HepG2 (cell line): ENCODE data around the gene ADGRB3. TPM values are rescaled to one million over a fixed set of nuclear protein-coding genes. Genes with fewer than 3 reads are reported as not detected.

Experiments used
- ATAC-seq: fragments of 200-7000 bp; cut with Tn5 transposase; 3 replicates; pipeline ENCODE4 v1.9.1; 2020; ENCODE audit warnings: mild to moderate bottlenecking, moderate library complexity
- BruUV-seq: library from RNA; stranded (reverse); fragments of 400-500 nt; replicated peaks from 2 replicates; lab custom pipeline; 2021; lab: Mats Ljungman, UMichigan
- CTCF ChIA-PET: fragments of 300-600 bp; formaldehyde crosslinking; extraction: SDS; loops from one replicate; lab custom pipeline; 2021; ENCODE audit warnings: low total read pairs, inconsistent platforms, low intra/inter-chr PET ratio; lab: Yijun Ruan, JAX
- POLR2A ChIA-PET: fragments of 350-600 bp; sonication (Branson Sonifier 250); formaldehyde crosslinking; loops from one replicate; lab custom pipeline; 2020; ENCODE audit warnings: antibody characterized with exemption, inconsistent platforms; lab: Yijun Ruan, JAX
- DNase-seq: peaks from one replicate; pipeline ENCODE4 v3.0.0-alpha.2; 2015; ENCODE audit warnings: low spot score
- FAIRE-seq: peaks from 3 replicates; lab custom pipeline; 2011; peaks lifted over from hg19 to GRCh38; lab: Jason Lieb, UNC
- H2AFZ ChIP-seq: one replicate; pipeline ENCODE4 v1.6.1; 2011; ENCODE audit warnings: low read length, inconsistent platforms
- H3K27ac ChIP-seq: fragments of 300-600 bp; 3 replicates; pipeline ENCODE4 v1.8.0; 2011; ENCODE audit warnings: mixed run types, mild to moderate bottlenecking, mixed read lengths, low read length, inconsistent platforms; ENCODE audit not compliant: insufficient read depth; ENCODE audit errors: extremely low read length
- H3K27me3 ChIP-seq, 2 experiments: fragments of 200-600 bp in 1 of 2; 2 replicates in 1 of 2; 3 replicates in 1 of 2; pipeline versions ENCODE4 v1.6.0 to v1.8.0; 2011; ENCODE audit warnings: low read length in 2 of 2, mild to moderate bottlenecking in 2 of 2, moderate library complexity in 2 of 2, inconsistent platforms in 1 of 2; ENCODE audit not compliant: insufficient read depth in 2 of 2, control insufficient read depth in 1 of 2
- H3K36me3 ChIP-seq, 2 experiments: fragments of 200-600 bp in 1 of 2; replicated peaks in 1 of 2; 2 replicates in 1 of 2; 3 replicates in 1 of 2; pipeline versions ENCODE4 v1.5.1 to v1.8.0; 2011; ENCODE audit warnings: low read length in 2 of 2, inconsistent platforms in 1 of 2; ENCODE audit not compliant: insufficient read depth in 2 of 2, control insufficient read depth in 1 of 2
- H3K4me1 ChIP-seq: 2 replicates; pipeline ENCODE4 v1.5.1; 2012; ENCODE audit warnings: low read length, inconsistent platforms; ENCODE audit not compliant: insufficient read depth
- H3K4me2 ChIP-seq: 2 replicates; pipeline ENCODE4 v1.6.0; 2011; ENCODE audit warnings: low read depth, low read length, inconsistent platforms
- H3K4me3 ChIP-seq, 3 experiments: fragments of 200-600 bp in 1 of 3; sonication (generic), shearing (Covaris generic) in 1 of 3; replicated peaks in 1 of 3; 2 replicates each; pipeline ENCODE4 v1.5.1; 2011 to 2016; ENCODE audit warnings: low read length in 3 of 3, inconsistent platforms in 2 of 3, low read depth in 2 of 3, mild to moderate bottlenecking in 2 of 3, control low read depth in 1 of 3, mixed read lengths in 1 of 3; ENCODE audit not compliant: insufficient read depth in 1 of 3
- H3K79me2 ChIP-seq: one replicate; pipeline ENCODE4 v1.6.1; 2011; ENCODE audit warnings: low read length, inconsistent platforms; ENCODE audit not compliant: insufficient read depth
- H3K9ac ChIP-seq: 2 replicates; pipeline ENCODE4 v1.6.0; 2011; ENCODE audit warnings: mild to moderate bottlenecking, low read depth, low read length, inconsistent platforms; ENCODE audit not compliant: insufficient read depth
- H3K9me3 ChIP-seq: 2 replicates; pipeline ENCODE4 v1.5.1; 2012; ENCODE audit warnings: mild to moderate bottlenecking, low read length
- H4K20me1 ChIP-seq: 2 replicates; pipeline ENCODE4 v1.6.0; 2011; ENCODE audit warnings: inconsistent platforms, mild to moderate bottlenecking, low read length, moderate library complexity; ENCODE audit not compliant: insufficient read depth
- BCL6 ChIP-seq: IDR thresholded peaks from 2 replicates; pipeline ENCODE4 v1.6.1; 2016; ENCODE audit warnings: missing genetic modification reagents, missing compliant biosample characterization
- ELF4 ChIP-seq: sonication (generic); formaldehyde crosslinking; IDR thresholded peaks from 2 replicates; pipeline ENCODE4 v1.5.0; 2020; ENCODE audit warnings: missing genetic modification reagents, mild to moderate bottlenecking, moderate library complexity, borderline replicate concordance
- HNF4A ChIP-seq: sonication (generic); formaldehyde crosslinking; IDR thresholded peaks from 2 replicates; pipeline ENCODE4 v1.4.0; 2020; ENCODE audit warnings: missing genetic modification reagents
- JDP2 ChIP-seq: sonication (generic); formaldehyde crosslinking; IDR thresholded peaks from 2 replicates; pipeline ENCODE4 v1.8.1; 2022; ENCODE audit warnings: missing genetic modification reagents, borderline replicate concordance
- KDM5A ChIP-seq: fragments of 200-600 bp; sonication (generic); IDR thresholded peaks from 2 replicates; pipeline ENCODE4 v1.7.0; 2018; ENCODE audit warnings: antibody characterized with exemption, mild to moderate bottlenecking, low read length, borderline replicate concordance
- MIER2 ChIP-seq: IDR thresholded peaks from 2 replicates; pipeline ENCODE4 v1.6.1; 2016; ENCODE audit warnings: missing biosample characterization, missing genetic modification reagents
- NFATC3 ChIP-seq: sonication (generic); formaldehyde crosslinking; IDR thresholded peaks from 2 replicates; pipeline ENCODE4 v1.5.1; 2020; ENCODE audit warnings: mild to moderate bottlenecking, missing genetic modification reagents
- PAF1 ChIP-seq: IDR thresholded peaks from 2 replicates; pipeline ENCODE4 v1.6.1; 2016; ENCODE audit warnings: missing genetic modification reagents, missing compliant biosample characterization
- RARA ChIP-seq: IDR thresholded peaks from 2 replicates; pipeline ENCODE4 v1.6.1; 2016; ENCODE audit warnings: missing genetic modification reagents, missing compliant biosample characterization
- SOX6 ChIP-seq, 2 experiments: fragments of 450-650 bp in 1 of 2; sonication (generic) in 1 of 2; formaldehyde crosslinking in 1 of 2; IDR thresholded peaks; 2 replicates each; pipeline versions ENCODE4 v1.4.0 to v1.6.1; 2017 to 2020; ENCODE audit warnings: antibody characterized with exemption in 1 of 2, mild to moderate bottlenecking in 1 of 2, missing genetic modification reagents in 1 of 2
- ZFP1 ChIP-seq: IDR thresholded peaks from 2 replicates; pipeline ENCODE4 v1.6.1; 2016
- ZFP82 ChIP-seq: sonication (generic); formaldehyde crosslinking; IDR thresholded peaks from 2 replicates; pipeline ENCODE4 v1.5.1; 2020; ENCODE audit warnings: mild to moderate bottlenecking, missing genetic modification reagents, borderline replicate concordance
- ZNF614 ChIP-seq: IDR thresholded peaks from 2 replicates; pipeline ENCODE4 v1.6.1; 2018; ENCODE audit warnings: missing biosample characterization, missing genetic modification reagents, inconsistent platforms, borderline replicate concordance
- ZNF672 ChIP-seq: sonication (generic); formaldehyde crosslinking; IDR thresholded peaks from 2 replicates; pipeline ENCODE4 v1.8.1; 2022; ENCODE audit warnings: missing genetic modification reagents
- ZNF781 ChIP-seq: sonication (generic); formaldehyde crosslinking; IDR thresholded peaks from 2 replicates; pipeline ENCODE4 v1.5.1; 2020; ENCODE audit warnings: borderline replicate concordance, mild to moderate bottlenecking, missing genetic modification reagents; ENCODE audit errors: not compliant biosample characterization
- WGBS: methylation state at CpG from one replicate; pipeline ENCODE4 v1.1.6; 2017; ENCODE audit warnings: low lambda C conversion rate; 5-methylcytosine and 5-hydroxymethylcytosine counted together
- in situ Hi-C: cut with HindIII; loops from 2 replicates; pipeline ENCODE4 v1.10.0; 2017; ENCODE audit warnings: low pct_unique_long_range_greater_than_20kb; ENCODE audit not compliant: extremely low pct_ligation_motif_present
- intact Hi-C: fragments of 100-400 bp; cut with micrococcal nuclease; formaldehyde crosslinking; loops from one replicate; pipeline ENCODE4 v1.10.0; 2022; ENCODE audit not compliant: unreplicated experiment
- polyA plus RNA-seq, 8 experiments: library from polyadenylated mRNA; depleted of rRNA in 3 of 8; stranded (reverse) in 7 of 8; unstranded in 1 of 8; fragments of >200 nt; fragmentation: Illumina TruSeq in 4 of 8; extraction: Trizol in 4 of 8; gene quantifications; 2 replicates each; pipeline versions ENCODE4 v1.2.1 to v1.2.3, GENCODE V29; 2011 to 2016; ENCODE audit warnings: low read depth in 4 of 8, missing spikeins in 1 of 8, mixed read lengths in 1 of 8; ENCODE audit not compliant: insufficient read depth in 1 of 8
- total RNA-seq, 5 experiments: library from RNA; depleted of rRNA; stranded (reverse); fragments of >200 nt; fragmentation: Illumina TruSeq; extraction: Trizol; gene quantifications; 2 replicates each; pipeline ENCODE4 v1.2.3, GENCODE V29; 2016; ENCODE audit warnings: low read depth in 1 of 5
- TF ChIP-seq, protein P1 (sequence below): sonication (generic); formaldehyde crosslinking; IDR thresholded peaks from 2 replicates; pipeline ENCODE4 v1.4.0; 2020; ENCODE audit warnings: missing genetic modification reagents, borderline replicate concordance
- TF ChIP-seq, protein P2 (sequence below): sonication (generic); formaldehyde crosslinking; IDR thresholded peaks from 2 replicates; pipeline ENCODE4 v1.8.1; 2023; ENCODE audit warnings: missing genetic modification reagents, inconsistent platforms, borderline replicate concordance

Gene ADGRB3
- total and polyA plus RNA-seq, 2 of the 13 experiments (the other 11 are each of a cell fraction or from before 2014, with no cell fraction given) = not detected

DNA sequence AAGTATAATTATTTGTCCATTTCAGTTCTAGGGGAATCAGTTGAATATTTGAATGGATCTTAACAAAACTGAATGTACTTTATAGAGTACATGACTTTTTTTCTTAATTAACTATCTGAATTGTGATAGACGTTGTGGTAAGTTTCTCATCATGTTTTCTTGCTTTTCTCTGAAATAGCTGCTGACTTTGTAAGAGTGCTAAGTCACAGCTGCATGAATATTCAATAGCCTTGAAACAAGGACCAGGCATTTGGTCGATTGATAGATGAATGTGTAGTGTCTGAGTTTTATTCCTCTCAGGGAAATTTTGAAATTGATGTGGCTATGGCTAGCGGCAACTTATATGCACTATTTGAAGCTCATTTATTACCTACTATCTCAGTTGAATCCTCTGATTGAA, 56.0 kb downstream of the ADGRB3 start:
- DNase-seq (no peak), FAIRE-seq (no peak), ATAC-seq (no peak)
- Histone ChIP-seq H2AFZ (no peak overlapping the region), H3K36me3 (no peaks in the 10 kb centered on the region), H3K4me1 (no peaks in the 10 kb centered on the region), H3K9ac (no peak overlapping the region), H4K20me1 (no peaks in the 10 kb centered on the region), H3K27me3 (no peaks in the 10 kb centered on the region), H3K79me2 (no peaks in the 10 kb centered on the region), H3K27ac (no peak overlapping the region), H3K9me3 (no peaks in the 10 kb centered on the region), H3K4me3 (no peak overlapping the region), H3K4me2 (no peak overlapping the region)
- POLR2A ChIA-PET = no interaction called here
- 0% methylated on average over 3 of the region's 3 CpGs for WGBS
- no peak for TF ChIP-seq NFATC3 (CRISPR knock-in tag)
- no peak for TF ChIP-seq KDM5A
- no peak for TF ChIP-seq HNF4A (CRISPR knock-in tag)
- TF ChIP-seq ZFP1 = no peak
- no peak for TF ChIP-seq ZFP82 (CRISPR knock-in tag)
- TF ChIP-seq ELF4 (CRISPR knock-in tag) = no peak
- TF ChIP-seq PAF1 (CRISPR knock-in tag) = no peak
- no peak for TF ChIP-seq JDP2 (CRISPR knock-in tag)
- intact Hi-C loops = no loop called here
- BruUV-seq = no TSS peak
- CTCF ChIA-PET = no interaction called here
- in situ Hi-C loops = no loop called here

DNA sequence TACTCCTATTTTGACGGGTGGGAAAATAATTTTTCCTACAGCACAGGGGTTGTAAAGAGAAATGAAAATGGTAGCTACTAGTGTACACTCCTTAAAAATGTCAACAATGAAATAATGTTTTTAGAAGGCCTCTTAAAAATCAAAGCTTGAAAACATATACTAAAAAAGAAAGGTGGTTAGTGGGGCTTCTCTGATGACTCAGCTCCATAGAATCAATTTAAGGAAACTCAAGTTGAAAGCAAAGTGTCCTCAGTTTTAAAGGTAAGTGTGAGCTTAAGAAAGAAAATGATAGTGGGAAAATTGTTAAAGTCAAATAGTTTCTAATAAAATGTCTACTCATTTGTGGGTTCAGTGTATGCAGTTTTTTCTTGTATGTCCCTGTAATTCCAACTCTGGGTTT, 58.2 kb downstream of the ADGRB3 start:
- no peak overlapping the region for H3K27ac ChIP-seq
- no peaks in the 10 kb centered on the region for H3K79me2 ChIP-seq
- ChIA-PET POLR2A (no interaction called here), CTCF (no interaction called here)
- H3K36me3 ChIP-seq = no peaks in the 10 kb centered on the region
- 0% methylated on average over 1 of the region's 1 CpG for WGBS
- FAIRE-seq (no peak), ATAC-seq (no peak), DNase-seq (no peak)
- no peaks in the 10 kb centered on the region for H3K9me3 ChIP-seq
- in situ Hi-C loops (no loop called here), intact Hi-C loops (no loop called here)
- H3K4me2 ChIP-seq = no peak overlapping the region
- H3K4me3 ChIP-seq = no peak overlapping the region
- no TSS peak for BruUV-seq
- H2AFZ ChIP-seq = no peak overlapping the region
- H4K20me1 ChIP-seq = no peaks in the 10 kb centered on the region
- no peaks in the 10 kb centered on the region for H3K27me3 ChIP-seq
- H3K4me1 ChIP-seq = no peaks in the 10 kb centered on the region
- no peak overlapping the region for H3K9ac ChIP-seq
- TF ChIP-seq, protein P1, sequence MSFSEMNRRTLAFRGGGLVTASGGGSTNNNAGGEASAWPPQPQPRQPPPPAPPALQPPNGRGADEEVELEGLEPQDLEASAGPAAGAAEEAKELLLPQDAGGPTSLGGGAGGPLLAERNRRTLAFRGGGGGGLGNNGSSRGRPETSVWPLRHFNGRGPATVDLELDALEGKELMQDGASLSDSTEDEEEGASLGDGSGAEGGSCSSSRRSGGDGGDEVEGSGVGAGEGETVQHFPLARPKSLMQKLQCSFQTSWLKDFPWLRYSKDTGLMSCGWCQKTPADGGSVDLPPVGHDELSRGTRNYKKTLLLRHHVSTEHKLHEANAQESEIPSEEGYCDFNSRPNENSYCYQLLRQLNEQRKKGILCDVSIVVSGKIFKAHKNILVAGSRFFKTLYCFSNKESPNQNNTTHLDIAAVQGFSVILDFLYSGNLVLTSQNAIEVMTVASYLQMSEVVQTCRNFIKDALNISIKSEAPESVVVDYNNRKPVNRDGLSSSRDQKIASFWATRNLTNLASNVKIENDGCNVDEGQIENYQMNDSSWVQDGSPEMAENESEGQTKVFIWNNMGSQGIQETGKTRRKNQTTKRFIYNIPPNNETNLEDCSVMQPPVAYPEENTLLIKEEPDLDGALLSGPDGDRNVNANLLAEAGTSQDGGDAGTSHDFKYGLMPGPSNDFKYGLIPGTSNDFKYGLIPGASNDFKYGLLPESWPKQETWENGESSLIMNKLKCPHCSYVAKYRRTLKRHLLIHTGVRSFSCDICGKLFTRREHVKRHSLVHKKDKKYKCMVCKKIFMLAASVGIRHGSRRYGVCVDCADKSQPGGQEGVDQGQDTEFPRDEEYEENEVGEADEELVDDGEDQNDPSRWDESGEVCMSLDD (CRISPR knock-in tag) = no peak
- TF ChIP-seq ZNF672 (CRISPR knock-in tag) (no peak), RARA (no peak), PAF1 (CRISPR knock-in tag) (no peak), ZNF614 (CRISPR knock-in tag) (no peak), ZNF781 (no peak), SOX6 (IDR thresholded peaks at IDR 0.05) (no peak), SOX6 (CRISPR knock-in tag; IDR thresholded peaks at IDR 0.05) (no peak), MIER2 (no peak), BCL6 (CRISPR knock-in tag) (no peak)
- TF ChIP-seq, protein P2, sequence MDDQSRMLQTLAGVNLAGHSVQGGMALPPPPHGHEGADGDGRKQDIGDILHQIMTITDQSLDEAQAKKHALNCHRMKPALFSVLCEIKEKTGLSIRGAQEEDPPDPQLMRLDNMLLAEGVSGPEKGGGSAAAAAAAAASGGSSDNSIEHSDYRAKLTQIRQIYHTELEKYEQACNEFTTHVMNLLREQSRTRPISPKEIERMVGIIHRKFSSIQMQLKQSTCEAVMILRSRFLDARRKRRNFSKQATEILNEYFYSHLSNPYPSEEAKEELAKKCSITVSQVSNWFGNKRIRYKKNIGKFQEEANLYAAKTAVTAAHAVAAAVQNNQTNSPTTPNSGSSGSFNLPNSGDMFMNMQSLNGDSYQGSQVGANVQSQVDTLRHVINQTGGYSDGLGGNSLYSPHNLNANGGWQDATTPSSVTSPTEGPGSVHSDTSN (CRISPR knock-in tag) = no peak
